VCaP (cell line): ENCODE data around the gene COL20A1.

Experiments
- H3K27ac ChIP-seq: fragments of 450-650 bp; 2 replicates; pipeline ENCODE4 v1.5.1; 2017
- CTCF ChIP-seq: fragments of 450-650 bp; conservative IDR thresholded peaks from 2 replicates; pipeline ENCODE4 v1.5.1; 2017; ENCODE audit warnings: mild to moderate bottlenecking, moderate library complexity

COL20A1 gene

GRCh38 chr20:63274381-63275228 is 18.4 kb upstream of the COL20A1 start:
- H3K27ac ChIP-seq = no peak overlapping the region
- TF ChIP-seq CTCF = no peak

- no peak overlapping the region for H3K27ac ChIP-seq
- TF ChIP-seq CTCF = no peak
Observed at GRCh38 chr20:63275825-63276224, 17.2 kb upstream of the COL20A1 start.

- H3K27ac ChIP-seq = no peak overlapping the region
Observed at GRCh38 chr20:63276956-63277355, 16.0 kb upstream of the COL20A1 start.

GRCh38 chr20:63277466-63278272 is 15.3 kb upstream of the COL20A1 start:
- TF ChIP-seq CTCF = no peak
- H3K27ac ChIP-seq = no peak overlapping the region

More at GRCh38 chr20:63276956-63277355, 16.0 kb upstream of the COL20A1 start:
- TF ChIP-seq CTCF = no peak

- TF ChIP-seq CTCF = no peak
- H3K27ac ChIP-seq = no peak overlapping the region
Observed at GRCh38 chr20:63278661-63279060, 14.3 kb upstream of the COL20A1 start.

GRCh38 chr20:63279931-63280330 is 13.1 kb upstream of the COL20A1 start:
- H3K27ac ChIP-seq = no peak overlapping the region
- TF ChIP-seq CTCF = no peak

GRCh38 chr20:63280371-63280770 is 12.6 kb upstream of the COL20A1 start:
- TF ChIP-seq CTCF = no peak
- H3K27ac ChIP-seq = no peak overlapping the region
